IMR-90 (cell line): ENCODE data around the gene MXD4.

Experiments
- BHLHE40 ChIP-seq: fragments of 150-350 bp; IDR thresholded peaks from 2 replicates; pipeline ENCODE4 v1.6.1; 2016; ENCODE audit warnings: mild to moderate bottlenecking, low read depth, low read length
- CEBPB ChIP-seq: IDR thresholded peaks from 2 replicates; pipeline ENCODE4 v1.6.1; 2012; ENCODE audit warnings: low read depth, low read length, improper control_type of control experiment
- CHD1 ChIP-seq: IDR thresholded peaks from 2 replicates; pipeline ENCODE4 v1.6.1; 2012; ENCODE audit warnings: low read depth, low read length, improper control_type of control experiment
- CTCF ChIP-seq: conservative IDR thresholded peaks from 2 replicates; pipeline ENCODE4 v1.5.1; 2012; ENCODE audit warnings: mild to moderate bottlenecking, low read depth, low read length, improper control_type of control experiment
- ELK1 ChIP-seq: fragments of 150-350 bp; IDR thresholded peaks from 2 replicates; pipeline ENCODE4 v1.6.1; 2016; ENCODE audit warnings: low read depth, mild to moderate bottlenecking, low read length, moderate library complexity, borderline replicate concordance
- MXI1 ChIP-seq: IDR thresholded peaks from 2 replicates; pipeline ENCODE4 v1.6.1; 2012; ENCODE audit warnings: low read depth, mild to moderate bottlenecking, low read length, moderate library complexity, borderline replicate concordance
- NFE2L2 ChIP-seq: fragments of 150-350 bp; IDR thresholded peaks from 2 replicates; pipeline ENCODE4 v1.6.1; 2016; ENCODE audit warnings: low read depth, mild to moderate bottlenecking, low read length
- POLR2A ChIP-seq: IDR thresholded peaks from 2 replicates; pipeline ENCODE4 v1.6.1; 2012; ENCODE audit warnings: mild to moderate bottlenecking, low read depth, low read length
- RAD21 ChIP-seq: IDR thresholded peaks from 2 replicates; pipeline ENCODE4 v1.6.1; 2012; ENCODE audit warnings: low read length, improper control_type of control experiment
- RCOR1 ChIP-seq: IDR thresholded peaks from 2 replicates; pipeline ENCODE4 v1.6.1; 2012; ENCODE audit warnings: mild to moderate bottlenecking, low read length, improper control_type of control experiment; ENCODE audit not compliant: insufficient replicate concordance
- RFX5 ChIP-seq: IDR thresholded peaks from 2 replicates; pipeline ENCODE4 v1.8.0; 2012; ENCODE audit warnings: low read depth, mild to moderate bottlenecking, low read length, moderate library complexity
- SMC3 ChIP-seq: fragments of 150-350 bp; IDR thresholded peaks from 2 replicates; pipeline ENCODE4 v1.6.1; 2016; ENCODE audit warnings: low read depth, mild to moderate bottlenecking, antibody characterized with exemption, low read length, moderate library complexity
- USF2 ChIP-seq: fragments of 150-350 bp; IDR thresholded peaks from 2 replicates; pipeline ENCODE4 v1.6.1; 2017; ENCODE audit warnings: mild to moderate bottlenecking, antibody characterized with exemption, low read length, low read depth

- no peak for TF ChIP-seq POLR2A
- TF ChIP-seq ELK1 = no peak
- TF ChIP-seq CTCF = no peak
- no peak for TF ChIP-seq SMC3
- TF ChIP-seq RAD21 = no peak
- no peak for TF ChIP-seq RFX5
- TF ChIP-seq CEBPB = no peak
- TF ChIP-seq CHD1 = no peak
- no peak for TF ChIP-seq USF2
- no peak for TF ChIP-seq RCOR1
- TF ChIP-seq BHLHE40 = no peak
- TF ChIP-seq NFE2L2 = no peak
- no peak for TF ChIP-seq MXI1
Measured at GRCh38 chr4:2256156-2256731, 5.7 kb downstream of the MXD4 start.
